ENCODE data around the gene RALGDS.
"Not testable (repeated sequence)": the region's sequence is repeated elsewhere in the genome, so short reads cannot be mapped to it uniquely, and the experiment has no call there.

Gene RALGDS

DNA sequence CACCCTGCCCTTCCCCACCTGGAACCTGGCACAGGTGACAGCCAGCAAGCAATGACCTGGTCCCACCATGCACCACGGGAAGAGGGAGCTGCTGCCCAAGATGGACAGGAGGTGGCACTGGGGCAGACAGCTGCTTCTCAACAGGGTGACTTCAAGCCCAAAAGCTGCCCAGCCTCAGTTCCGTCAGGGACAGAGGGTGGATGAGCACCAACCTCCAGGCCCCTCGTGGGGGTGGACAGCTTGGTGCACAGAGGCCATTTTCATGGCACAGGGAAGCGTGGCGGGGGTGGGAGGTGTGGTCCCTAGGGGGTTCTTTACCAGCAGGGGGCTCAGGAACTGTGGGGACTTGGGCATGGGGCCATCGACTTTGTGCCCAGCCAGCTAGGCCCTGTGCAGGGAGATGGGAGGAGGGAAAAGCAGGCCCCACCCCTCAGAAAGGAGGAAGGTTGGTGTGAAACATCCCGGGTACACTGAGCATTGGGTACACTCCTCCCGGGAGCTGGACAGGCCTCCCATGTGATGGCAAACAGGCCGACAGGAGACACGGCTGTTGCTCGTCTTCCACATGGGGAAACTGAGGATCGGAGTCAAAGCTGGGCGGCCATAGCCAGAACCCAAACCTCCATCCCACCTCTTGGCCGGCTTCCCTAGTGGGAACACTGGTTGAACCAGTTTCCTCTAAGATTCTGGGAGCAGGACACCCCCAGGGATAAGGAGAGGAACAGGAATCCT lies 57.4 kb downstream of the RALGDS start:
- DNase-seq: no peak

DNA sequence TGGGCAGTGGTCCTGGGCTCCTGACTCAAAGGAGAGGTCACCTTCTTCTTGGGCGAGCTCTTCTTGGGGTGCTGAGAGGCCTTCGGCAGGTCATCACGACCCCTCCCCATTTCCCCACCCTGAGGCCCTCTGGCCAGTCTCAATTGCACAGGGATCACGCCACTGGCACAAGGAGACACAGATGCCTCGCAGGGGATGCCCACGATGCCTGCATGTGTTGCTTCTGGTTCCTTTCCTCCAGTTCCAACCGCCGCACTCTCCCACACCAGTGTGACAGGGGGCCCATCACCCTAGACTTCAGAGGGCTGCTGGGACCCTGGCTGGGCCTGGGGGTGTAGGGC lies 57.9 kb downstream of the RALGDS start:
- no peak for DNase-seq

DNA sequence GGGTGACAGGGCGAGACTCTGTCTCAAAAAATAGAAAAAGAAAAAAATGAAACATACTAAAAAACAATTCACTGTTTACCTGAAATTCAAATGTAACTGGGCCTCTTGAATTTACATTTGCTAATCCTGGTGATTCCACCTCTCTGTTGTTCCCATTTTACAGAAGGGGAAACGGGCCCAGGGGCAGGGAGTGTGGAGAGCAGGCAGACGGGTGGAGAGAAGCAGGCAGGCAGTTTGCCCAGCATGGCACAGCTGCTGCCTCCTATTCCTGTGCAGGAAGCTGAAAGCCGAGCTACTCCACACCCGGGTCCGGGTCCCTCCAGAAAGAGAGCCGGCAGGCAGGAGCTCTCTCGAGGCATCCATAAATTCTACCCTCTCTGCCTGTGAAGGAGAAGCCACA lies 58.5 kb downstream of the RALGDS start:
- not testable (repeated sequence) for DNase-seq

DNA sequence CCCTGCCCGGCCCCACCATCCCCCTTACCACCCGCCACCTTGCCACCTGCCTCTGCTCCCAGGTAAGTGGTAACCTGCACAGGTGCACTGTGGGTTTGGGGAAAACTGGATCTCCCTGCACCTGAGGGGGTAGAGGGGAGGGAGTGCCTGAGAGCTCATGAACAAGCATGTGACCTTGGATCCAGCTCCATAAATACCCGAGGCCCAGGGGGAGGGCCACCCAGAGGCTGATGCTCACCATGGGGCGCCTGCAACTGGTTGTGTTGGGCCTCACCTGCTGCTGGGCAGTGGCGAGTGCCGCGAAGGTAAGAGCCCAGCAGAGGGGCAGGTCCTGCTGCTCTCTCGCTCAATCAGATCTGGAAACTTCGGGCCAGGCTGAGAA lies 59.3 kb downstream of the RALGDS start, which contains the start of gene CEL:
Gene CEL, plus strand, starts transcription at position 218 of the 382 bp plus-strand sequence. Its CDS starts 22 bp downstream, at position 240.
- DNase-seq: not testable (repeated sequence)

DNA sequence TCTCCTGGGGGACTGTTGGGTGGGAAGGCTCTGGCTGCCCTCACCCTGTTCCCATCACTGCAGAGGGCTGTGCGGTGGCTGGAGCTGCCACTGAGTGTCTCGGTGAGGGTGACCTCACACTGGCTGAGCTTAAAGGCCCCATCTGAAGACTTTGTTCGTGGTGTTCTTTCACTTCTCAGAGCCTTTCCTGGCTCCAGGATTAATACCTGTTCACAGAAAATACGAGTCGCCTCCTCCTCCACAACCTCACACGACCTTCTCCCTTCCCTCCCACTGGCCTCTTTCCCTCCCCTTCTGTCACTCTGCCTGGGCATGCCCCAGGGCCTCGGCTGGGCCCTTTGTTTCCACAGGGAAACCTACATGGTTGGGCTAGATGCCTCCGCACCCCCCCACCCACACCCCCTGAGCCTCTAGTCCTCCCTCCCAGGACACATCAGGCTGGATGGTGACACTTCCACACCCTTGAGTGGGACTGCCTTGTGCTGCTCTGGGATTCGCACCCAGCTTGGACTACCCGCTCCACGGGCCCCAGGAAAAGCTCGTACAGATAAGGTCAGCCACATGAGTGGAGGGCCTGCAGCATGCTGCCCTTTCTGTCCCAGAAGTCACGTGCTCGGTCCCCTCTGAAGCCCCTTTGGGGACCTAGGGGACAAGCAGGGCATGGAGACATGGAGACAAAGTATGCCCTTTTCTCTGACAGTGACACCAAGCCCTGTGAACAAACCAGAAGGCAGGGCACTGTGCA lies 59.8 kb downstream of the RALGDS start:
- not testable (repeated sequence) for DNase-seq

DNA sequence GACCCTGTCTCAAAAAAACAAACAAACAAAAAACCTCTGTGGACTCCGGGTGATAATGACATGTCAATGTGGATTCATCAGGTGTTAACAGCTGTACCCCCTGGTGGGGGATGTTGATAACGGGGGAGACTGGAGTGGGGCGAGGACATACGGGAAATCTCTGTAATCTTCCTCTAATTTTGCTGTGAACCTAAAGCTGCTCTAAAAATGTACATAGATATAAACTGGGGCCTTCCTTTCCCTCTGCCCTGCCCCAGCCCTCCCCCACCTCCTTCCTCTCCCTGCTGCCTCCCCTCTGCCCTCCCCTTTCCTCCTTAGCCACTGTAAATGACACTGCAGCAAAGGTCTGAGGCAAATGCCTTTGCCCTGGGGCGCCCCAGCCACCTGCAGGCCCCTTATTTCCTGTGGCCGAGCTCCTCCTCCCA lies 60.6 kb downstream of the RALGDS start:
- no peak for DNase-seq

DNA sequence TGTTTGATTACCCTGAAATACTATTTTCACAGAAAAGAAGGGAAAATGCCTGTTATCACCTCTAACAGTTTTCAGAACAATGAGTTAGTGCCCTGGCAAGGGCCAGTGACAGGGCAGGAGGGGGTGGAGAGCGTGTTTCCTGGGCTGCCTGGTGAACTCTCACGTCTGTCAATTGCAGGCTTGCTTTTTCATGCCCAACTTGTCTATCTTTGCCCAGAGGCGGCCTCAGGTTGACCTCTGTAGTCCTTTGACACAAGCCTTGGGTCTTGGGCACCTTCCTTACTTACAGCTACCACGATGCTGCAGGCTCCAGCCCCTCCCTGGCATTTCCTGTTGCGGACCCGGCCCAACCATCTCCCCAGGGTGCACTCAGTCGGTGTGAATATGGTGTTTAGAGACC lies 61.4 kb downstream of the RALGDS start:
- no peak for DNase-seq

DNA sequence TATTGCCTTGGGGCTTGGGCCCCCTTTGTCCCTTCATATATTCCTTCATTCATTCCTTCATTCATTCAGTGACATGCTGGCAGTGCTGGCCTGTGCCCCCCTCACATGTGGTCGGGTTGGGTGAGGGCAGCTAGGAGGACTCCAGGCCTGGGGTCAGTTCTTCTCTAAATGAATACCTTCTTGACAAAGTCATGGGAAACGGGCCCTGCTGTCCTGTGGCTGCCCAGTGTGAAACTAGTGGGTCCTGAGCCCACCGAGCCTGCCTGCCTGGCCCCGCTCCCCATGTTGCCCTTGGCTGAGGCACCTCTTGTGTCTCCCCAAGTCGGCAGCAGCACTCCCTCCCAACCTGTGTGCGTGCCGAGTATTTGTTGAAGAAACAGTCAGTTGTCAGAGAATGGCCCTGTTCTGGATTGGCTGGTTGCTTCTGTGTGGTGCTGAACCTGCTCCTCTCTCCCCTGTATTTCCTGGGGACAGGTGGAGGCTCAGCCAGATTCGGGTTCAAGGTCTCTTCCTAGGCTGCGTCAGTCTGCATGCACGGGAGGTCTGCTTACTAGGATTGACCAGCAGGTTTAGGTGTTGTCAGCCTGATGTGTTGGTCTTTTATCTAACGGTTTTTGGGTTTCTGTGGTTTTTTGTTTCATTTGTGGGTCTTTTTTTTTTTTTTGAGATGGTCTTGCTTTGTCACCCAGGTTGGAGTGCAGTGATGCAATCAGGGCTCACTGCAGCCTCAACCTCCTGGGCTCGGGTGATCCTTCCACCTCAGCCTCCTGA lies 62.3 kb downstream of the RALGDS start:
- DNase-seq: no peak

DNA sequence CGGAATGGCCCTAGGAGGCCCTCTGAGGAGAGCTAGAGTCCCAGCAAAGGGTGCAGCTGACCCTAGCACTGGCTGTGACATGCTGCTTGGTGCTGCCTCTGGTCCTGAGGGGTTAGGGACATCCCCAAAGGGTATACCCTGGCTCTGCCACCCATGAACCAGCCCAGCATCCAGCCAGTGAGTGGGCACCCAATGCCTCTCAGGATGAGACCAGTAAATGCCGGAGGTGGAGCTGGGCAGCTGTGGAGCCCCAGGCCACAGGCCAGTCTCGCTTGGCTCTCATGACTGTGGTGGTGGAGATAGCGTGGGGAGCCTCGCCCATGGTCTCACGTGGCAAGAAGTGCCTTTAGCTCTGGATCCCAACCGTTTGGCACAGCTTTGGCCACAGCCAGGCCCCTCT lies 63.0 kb downstream of the RALGDS start:
- no peak for DNase-seq

DNA sequence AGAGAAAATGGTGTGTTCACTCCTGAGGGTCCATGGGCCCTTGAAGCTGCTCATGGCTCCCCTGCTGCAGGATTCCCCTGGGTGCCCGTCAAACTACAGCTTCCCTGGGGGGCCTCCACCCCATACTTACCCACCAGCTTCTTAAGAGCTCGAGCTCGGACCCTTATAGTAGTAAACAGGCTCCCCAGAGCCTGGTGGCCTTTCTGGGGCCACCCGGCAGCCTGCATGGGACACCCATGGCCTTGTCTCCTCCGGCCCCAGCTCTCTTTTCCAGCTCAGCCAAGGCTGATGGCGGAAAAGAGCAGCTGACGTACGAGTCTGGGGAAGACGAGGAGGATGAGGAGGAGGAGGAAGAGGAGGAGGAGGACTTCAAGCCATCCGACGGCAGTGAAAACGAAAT lies 63.5 kb downstream of the RALGDS start:
- no peak for DNase-seq

DNA sequence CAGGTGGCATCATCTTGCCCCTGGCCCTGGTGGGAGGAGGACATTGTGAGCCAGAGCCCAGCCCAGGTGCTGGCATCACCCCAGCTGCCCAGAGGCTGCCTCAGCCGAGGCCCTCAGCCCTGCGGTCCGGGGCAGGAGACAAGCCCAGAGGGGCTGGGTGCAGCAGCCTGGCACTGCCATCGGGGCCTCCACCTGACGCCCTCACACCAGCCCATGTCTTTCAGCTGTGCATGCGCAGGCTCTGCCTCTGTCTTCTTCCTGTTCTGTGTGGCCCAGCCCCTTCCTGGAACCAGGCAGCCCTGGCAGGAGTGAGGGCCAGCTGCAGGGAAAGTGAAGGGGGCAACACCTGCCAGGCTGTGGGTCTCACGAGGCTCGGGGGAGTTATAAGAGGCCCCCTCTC lies 64.0 kb downstream of the RALGDS start:
- no peak for DNase-seq

DNA sequence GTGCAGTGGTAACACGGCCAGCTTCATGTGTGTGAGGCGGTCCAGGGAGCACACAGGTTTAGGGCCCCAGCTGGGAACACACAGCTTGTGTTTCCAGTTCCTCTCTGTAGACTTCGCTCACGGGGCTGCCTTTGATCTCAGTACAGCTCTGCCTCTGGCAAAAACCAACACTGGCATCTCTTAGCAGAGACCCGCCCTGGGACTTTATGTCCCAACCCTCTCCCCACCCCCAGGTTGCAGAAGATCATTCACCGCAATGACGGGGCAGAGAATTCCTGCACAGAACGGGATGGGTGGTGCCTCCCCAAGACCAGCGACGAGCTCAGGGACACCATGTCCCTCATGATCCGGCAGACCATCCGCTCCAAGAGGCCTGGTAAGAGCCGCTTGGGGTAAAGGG lies 64.5 kb downstream of the RALGDS start:
- DNase-seq: no peak

DNA sequence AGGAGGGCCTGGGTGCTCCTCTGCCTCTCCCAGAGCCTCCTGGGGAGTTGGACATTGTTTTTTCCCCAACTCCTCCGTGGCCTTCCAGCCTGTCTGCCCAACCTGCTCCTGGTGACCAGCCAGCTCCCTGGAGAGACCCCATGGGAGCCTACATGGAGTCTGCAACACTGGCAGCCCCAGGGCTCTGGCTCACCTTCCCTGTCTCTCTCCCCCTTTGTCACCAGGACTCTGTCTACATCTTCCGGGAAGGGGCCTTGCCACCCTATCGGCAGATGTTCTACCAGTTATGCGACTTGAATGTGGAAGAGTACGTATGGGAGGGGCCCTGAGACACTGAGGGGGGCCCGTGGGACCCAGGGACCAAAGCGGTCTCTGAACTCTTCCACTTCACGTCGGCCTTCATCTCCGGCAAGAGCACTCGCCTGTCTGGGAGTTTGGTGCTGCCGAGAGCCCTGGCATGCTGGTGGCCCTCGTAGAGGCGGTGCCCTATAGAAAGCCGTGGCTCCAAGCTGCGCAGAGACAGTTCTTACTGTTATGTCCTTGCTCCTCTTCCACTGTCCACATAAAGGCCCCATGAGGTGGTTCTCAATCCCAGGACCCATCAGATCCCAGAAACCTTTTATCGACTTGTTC lies 65.1 kb downstream of the RALGDS start:
- DNase-seq: no peak

DNA sequence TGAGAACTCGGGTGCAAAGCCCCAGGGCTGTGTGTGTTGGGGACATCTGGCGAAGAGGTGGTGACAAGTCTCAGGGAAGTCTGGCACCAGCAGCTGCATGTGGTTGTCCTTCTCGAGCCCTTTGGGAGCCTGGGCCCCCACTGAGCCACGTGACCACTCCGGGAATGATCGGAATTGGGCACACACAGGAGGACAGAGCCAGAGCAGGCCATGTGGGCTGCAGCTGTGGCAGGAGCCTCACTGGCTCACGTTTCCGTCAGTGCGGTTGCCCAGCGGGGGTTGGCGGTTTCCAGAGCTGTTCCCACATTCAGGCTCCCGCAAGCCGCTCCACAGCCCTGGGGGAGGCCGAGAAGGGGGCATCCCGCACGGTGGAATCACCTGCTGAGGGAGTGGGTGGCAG lies 66.1 kb downstream of the RALGDS start:
- no peak for DNase-seq

DNA sequence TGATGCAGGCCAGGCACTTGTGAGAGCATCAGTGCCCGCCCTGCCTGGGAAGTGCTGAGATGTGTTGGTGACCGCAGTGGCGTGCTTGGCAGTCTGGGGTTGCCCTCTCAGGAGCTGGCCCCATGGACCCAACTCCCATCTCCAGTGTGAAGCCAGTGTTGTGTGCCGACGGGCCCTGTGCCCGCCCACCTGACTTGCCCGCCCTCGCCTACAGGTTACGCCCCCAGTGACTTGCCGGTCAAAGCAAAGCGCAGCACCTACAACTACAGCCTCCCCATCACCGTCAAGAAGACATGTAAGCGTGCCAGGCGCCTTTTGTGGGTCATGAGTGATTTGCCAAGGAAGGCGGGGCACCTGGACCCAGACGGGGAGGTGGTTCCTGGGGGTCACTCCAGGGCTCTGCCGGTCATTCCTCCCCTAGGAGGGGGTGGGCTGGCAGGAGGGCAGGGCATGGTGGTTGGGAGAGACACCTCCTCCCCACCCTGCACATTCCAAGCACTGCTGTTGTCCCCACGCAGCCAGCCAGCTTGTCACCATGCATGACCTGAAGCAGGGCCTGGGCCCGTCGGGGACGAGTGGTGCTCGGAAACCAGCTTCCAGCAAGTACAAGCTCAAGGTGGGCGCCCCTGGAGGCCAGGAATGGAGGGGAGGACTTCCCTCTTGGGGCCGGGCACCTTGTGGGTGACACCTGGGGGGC lies 66.7 kb downstream of the RALGDS start:
- DNase-seq: no peak

DNA sequence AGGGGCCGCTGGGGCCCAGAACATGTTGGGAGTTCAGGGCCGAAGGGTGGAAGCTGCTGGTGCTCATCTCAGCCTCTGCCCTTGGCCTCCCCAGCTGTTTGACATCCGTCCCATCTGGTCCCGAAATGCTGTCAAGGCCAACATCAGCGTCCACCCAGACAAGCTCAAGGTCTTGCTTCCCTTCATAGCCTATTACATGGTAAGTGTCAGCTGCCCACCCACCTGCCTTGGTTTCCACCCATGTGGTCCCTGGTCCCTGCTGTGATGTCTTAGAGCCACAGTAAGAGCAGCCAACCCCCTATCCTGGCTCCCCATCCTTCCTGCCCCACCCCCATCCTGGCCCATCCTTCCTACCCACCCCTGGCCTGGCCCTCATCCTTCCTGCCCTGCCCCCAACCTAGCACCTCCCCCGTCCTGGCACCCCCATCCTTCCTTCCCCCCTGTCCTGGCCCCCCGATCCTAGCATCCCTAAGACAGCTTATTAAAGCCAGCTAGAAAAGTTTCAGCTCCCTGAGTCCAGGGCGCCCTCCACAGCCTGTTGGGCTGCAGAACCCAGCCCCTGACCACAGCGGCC lies 69.0 kb downstream of the RALGDS start:
- DNase-seq: no peak

DNA sequence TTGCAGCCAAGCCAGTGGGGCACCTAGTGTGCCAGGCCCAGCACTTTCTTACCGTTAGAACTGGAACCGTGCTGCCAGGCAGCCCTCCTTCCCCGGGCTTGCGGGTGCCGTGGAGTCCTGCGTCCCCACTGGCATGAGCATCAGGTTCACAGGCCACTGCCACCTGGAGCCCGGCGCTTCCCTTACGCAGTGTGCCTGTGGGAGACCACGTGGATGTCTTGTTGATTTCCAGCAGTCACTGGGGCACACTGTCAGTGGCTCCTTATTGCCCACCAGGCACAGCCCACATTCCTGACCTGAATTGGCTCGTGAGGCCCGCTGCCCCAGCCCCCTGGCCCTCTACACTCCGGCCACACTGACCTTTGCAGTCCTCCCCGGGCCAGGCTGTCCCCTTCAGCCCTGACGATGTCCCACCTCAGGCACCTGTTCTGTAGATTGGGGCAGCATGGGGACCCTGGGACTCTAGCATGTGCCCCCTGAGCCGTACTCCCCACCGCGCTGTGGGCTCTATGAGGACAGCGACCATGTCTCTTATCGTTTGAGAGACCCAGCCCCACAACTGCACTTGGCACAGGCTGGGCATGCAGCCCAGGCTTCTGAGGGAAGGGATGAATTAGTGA lies 69.6 kb downstream of the RALGDS start:
- no peak for DNase-seq

DNA sequence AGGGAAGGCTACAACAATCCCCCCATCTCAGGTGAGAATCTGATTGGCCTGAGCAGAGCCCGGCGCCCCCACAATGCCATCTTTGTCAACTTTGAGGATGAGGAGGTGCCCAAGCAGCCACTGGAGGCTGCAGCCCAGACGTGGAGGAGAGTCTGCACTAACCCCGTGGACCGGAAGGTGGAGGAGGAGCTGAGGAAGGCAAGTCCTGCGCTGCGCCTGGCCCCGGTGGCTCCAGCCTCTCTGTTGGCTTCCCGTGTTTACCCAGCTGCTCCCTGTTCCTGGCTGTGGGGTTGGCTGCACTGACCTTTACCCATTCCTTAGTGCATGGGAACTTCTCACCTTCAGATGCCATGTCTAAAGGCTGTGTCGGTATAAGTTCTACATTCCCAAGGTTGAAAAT lies 70.3 kb downstream of the RALGDS start:
- no peak for DNase-seq

DNA sequence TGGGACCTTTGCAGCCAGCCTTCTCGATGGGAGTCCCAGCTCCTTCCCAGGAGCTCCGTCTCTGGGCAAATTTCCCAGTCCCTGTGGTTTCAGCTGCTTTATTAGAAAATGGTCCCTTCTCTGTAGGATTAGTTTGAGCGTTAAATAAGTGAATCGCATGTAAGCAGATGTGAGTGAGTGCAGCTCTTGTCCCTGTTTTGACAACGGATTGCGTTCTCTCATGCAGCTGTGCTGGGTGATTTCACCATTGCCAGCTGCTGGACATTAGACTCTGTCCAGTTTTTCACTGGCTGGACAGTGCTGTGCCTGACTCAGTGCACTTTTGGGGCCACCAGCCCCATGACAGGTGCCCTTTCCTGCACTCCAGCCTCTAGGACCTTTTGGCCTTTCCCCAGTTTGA lies 70.9 kb downstream of the RALGDS start:
- DNase-seq: no peak

DNA sequence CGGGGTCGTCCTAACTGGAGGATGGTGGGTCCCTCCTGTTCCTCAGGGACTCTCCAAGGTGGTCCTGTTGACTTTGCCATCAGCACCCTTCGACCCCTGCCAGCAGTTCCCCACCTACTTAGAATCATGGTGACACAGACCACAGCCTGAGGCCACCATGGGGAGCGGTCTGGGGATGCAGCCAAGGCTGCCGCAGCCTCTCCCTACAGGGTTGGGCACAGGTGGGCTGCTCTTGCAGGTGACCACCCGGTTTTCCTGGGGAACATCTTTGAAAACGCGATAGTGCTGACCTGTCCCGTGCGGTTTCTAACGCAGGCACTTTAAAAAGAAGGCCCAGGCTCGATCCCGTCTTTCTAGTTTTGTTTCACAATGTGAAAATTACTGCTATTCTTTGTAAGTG lies 72.0 kb downstream of the RALGDS start:
- DNase-seq: no peak

DNA sequence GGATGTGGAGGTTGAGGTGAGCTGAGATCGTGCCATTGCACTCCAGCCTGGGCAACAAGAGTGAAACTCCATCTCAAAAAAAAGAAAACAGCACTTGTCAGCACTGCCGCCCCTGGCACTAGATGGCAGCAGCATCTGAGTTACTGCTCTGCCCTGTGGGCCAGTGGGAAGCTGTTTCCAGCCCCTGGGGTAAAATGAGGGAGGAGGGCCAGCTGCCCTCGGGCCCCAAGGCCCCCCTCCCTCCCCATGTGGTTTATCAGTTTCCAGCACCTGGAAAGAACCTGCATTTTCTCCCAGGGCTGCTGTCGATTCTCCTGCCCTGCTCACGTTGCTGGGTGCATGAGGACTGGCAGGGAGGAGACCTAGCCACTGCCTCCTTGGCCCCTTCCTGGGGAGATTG lies 72.4 kb downstream of the RALGDS start:
- peak; percentile 22 for DNase-seq
